OCI-LY7 (cell line): Measurements from ENCODE around the gene ECSIT. TPM values are rescaled to one million over a fixed set of nuclear protein-coding genes. Genes with fewer than 3 reads are reported as not detected.

ENCODE experiments used
- Bru-seq: library from RNA; stranded (reverse); fragments of 400-500 nt; gene quantifications from one replicate; lab custom pipeline; 2021; lab: Mats Ljungman, UMichigan
- BruChase-seq, 2 experiments: library from RNA; stranded (reverse); fragments of 400-500 nt; gene quantifications; one replicate each; lab custom pipeline; 2021; lab: Mats Ljungman, UMichigan
- BruUV-seq: library from RNA; stranded (reverse); fragments of 400-500 nt; replicated peaks from 2 replicates; lab custom pipeline; 2021; lab: Mats Ljungman, UMichigan
- CTCF ChIA-PET: fragments of 300-600 bp; sonication (Branson Sonifier 250); formaldehyde crosslinking; loops from one replicate; lab custom pipeline; 2022; ENCODE audit warnings: antibody characterized with exemption; ENCODE audit not compliant: unreplicated experiment; lab: Charles Lee
- POLR2A ChIA-PET: fragments of 300-600 bp; sonication (Branson Sonifier 250); formaldehyde crosslinking; loops from one replicate; lab custom pipeline; 2022; ENCODE audit warnings: antibody characterized with exemption; lab: Charles Lee
- DNase-seq: peaks from one replicate; pipeline ENCODE4 v3.0.0-alpha.2; 2015; ENCODE audit warnings: low spot score
- H2AFZ ChIP-seq: fragments of 200-600 bp; sonication (generic), shearing (Covaris generic); 2 replicates; pipeline ENCODE4 v1.6.1; 2014; ENCODE audit warnings: mild to moderate bottlenecking, antibody characterized with exemption, low read length, moderate library complexity
- H3K27ac ChIP-seq: fragments of 200-600 bp; sonication (generic); 2 replicates; pipeline ENCODE4 v1.5.1; 2014; ENCODE audit warnings: mixed run types, low read depth, mild to moderate bottlenecking, moderate library complexity, low read length, inconsistent platforms; ENCODE audit not compliant: poor library complexity, severe bottlenecking
- H3K36me3 ChIP-seq: fragments of 200-600 bp; sonication (generic); 2 replicates; pipeline ENCODE4 v1.6.1; 2014; ENCODE audit warnings: mild to moderate bottlenecking, antibody characterized with exemption, low read length, moderate library complexity, mixed read lengths; ENCODE audit not compliant: insufficient read depth
- H3K4me1 ChIP-seq: fragments of 200-600 bp; sonication (generic); 2 replicates; pipeline ENCODE4 v1.5.1; 2014; ENCODE audit warnings: mild to moderate bottlenecking, low read length; ENCODE audit not compliant: insufficient read depth, poor library complexity, severe bottlenecking
- H3K4me2 ChIP-seq: fragments of 200-600 bp; sonication (generic); 2 replicates; pipeline ENCODE4 v1.6.1; 2014; ENCODE audit warnings: mild to moderate bottlenecking, low read length
- H3K4me3 ChIP-seq: fragments of 200-600 bp; sonication (generic); 2 replicates; pipeline ENCODE4 v1.5.1; 2014; ENCODE audit warnings: mild to moderate bottlenecking, low read depth, low read length; ENCODE audit not compliant: poor library complexity, severe bottlenecking
- H3K79me2 ChIP-seq: fragments of 200-600 bp; sonication (generic); 2 replicates; pipeline ENCODE4 v1.6.1; 2016; ENCODE audit warnings: low read depth, mild to moderate bottlenecking, low read length, moderate library complexity, mixed read lengths; ENCODE audit not compliant: insufficient read depth
- H3K9me2 ChIP-seq: fragments of 200-600 bp; sonication (generic); 2 replicates; pipeline ENCODE4 v1.6.1; 2016; ENCODE audit warnings: mild to moderate bottlenecking, low read length, mixed read lengths; ENCODE audit not compliant: insufficient read depth
- H3K9me3 ChIP-seq: fragments of 200-600 bp; sonication (generic); 2 replicates; pipeline ENCODE4 v1.6.1; 2014; ENCODE audit warnings: mild to moderate bottlenecking, mixed run types, low read length, mixed read lengths
- H4K20me1 ChIP-seq: fragments of 200-600 bp; sonication (generic); 2 replicates; pipeline ENCODE4 v1.6.1; 2014; ENCODE audit warnings: mild to moderate bottlenecking, antibody characterized with exemption, low read length, moderate library complexity, mixed read lengths; ENCODE audit not compliant: insufficient read depth
- CTCF ChIP-seq: fragments of 200-600 bp; sonication (generic); conservative IDR thresholded peaks from 2 replicates; pipeline ENCODE4 v1.5.1; 2014; ENCODE audit warnings: mild to moderate bottlenecking, antibody characterized with exemption, low read length, moderate library complexity, mixed read lengths
- EZH2phosphoT487 ChIP-seq: fragments of 200-600 bp; sonication (generic); IDR thresholded peaks from 2 replicates; pipeline ENCODE4 v1.6.1; 2018; ENCODE audit warnings: low read depth, borderline replicate concordance, mild to moderate bottlenecking, mixed run types, antibody characterized with exemption, low read length, moderate library complexity, mixed read lengths
- intact Hi-C: fragments of 100-400 bp; cut with micrococcal nuclease; formaldehyde crosslinking; loops from one replicate; pipeline ENCODE4 v1.10.0; 2022; ENCODE audit not compliant: unreplicated experiment
- long read RNA-seq: library from polyadenylated mRNA; stranded (forward); transcript quantifications from one replicate; pipeline ENCODE4 v2.0.0, GENCODE V29; 2022
- total RNA-seq, 2 experiments: library from RNA; depleted of rRNA in 1 of 2; stranded (reverse); fragments of >200 nt in 1 of 2; shearing (Covaris generic) in 1 of 2; gene quantifications; 2 replicates each; pipeline ENCODE4 v1.2.3, GENCODE V29; 2014 to 2022

Gene ECSIT
- total RNA-seq (2014; rRNA removed; shearing (Covaris generic)) (40.6 and 52.4 TPM in 2 replicates), total RNA-seq (2022) (59.3 and 59.5 TPM in 2 replicates), Bru-seq, nascent RNA (percentile 63 among the genes with signal in this experiment), BruChase-seq, experiment 1, labeled RNA remaining after a 6-hour chase (percentile 69 among the genes with signal in this experiment), BruChase-seq, experiment 2, labeled RNA remaining after a 2-hour chase (percentile 64 among the genes with signal in this experiment)
- long read RNA-seq, transcript ECSIT-202 (8 exons, 1,700 nt), result major isoform, 66 of 101 reads
- long read RNA-seq, partial matches to known transcripts, result 1 of 101 reads
- long read RNA-seq, other reads (novel, unspliced or antisense), result 30 of 101 reads

- intact Hi-C loops, result loop anchor here (1.0 kb wide), 2 partner anchors 23 to 46 kb away; partner anchors contain the start of gene ZNF653
- peak within 1 kb of the TSS; percentile 88 for H3K4me2 ChIP-seq
- peaks cover 14% of the 10 kb centered on the region; the same call in 1 of the 2 replicates for H3K79me2 ChIP-seq
- H2AFZ ChIP-seq, result peak within 1 kb of the TSS; percentile 78
- peak within 1 kb of the TSS; percentile 53 for H3K27ac ChIP-seq
- peaks cover 11% of the 10 kb centered on the region for H3K36me3 ChIP-seq
- peak; percentile 97 for DNase-seq
- TF ChIP-seq EZH2phosphoT487 (no peak), CTCF (no peak)
- peaks cover 12% of the 10 kb centered on the region for H3K4me1 ChIP-seq
- H3K9me2 ChIP-seq, result no peaks in the 10 kb centered on the region
- no peaks in the 10 kb centered on the region for H4K20me1 ChIP-seq
- no peaks in the 10 kb centered on the region for H3K9me3 ChIP-seq
- peak within 1 kb of the TSS; percentile 80 for H3K4me3 ChIP-seq
- ChIA-PET POLR2A (interaction anchor here (0.6 to 1.0 kb wide), 4 partner anchors 35 to 148 kb away, joined by 3 to 4 read pairs (median 3); no protein-coding TSS in a partner anchor), CTCF (interaction anchor here (0.6 to 0.9 kb wide), 2 partner anchors 50 to 269 kb away, joined by 3 to 9 read pairs; no protein-coding TSS in a partner anchor)
- BruUV-seq, result TSS peak; percentile 77
Measured at GRCh38 chr19:11528551-11529341, at the start of gene ECSIT. Gene ECSIT (minus strand): TSS chr19:11529134. CDS start chr19:11519170, 9,964 bp downstream.

- Histone ChIP-seq H3K4me2 (peak within 1 kb of the TSS; percentile 62), H3K4me3 (peak within 1 kb of the TSS; percentile 64), H3K79me2 (no peaks in the 10 kb centered on the region; the same call in 1 of the 2 replicates), H3K36me3 (no peaks in the 10 kb centered on the region), H3K27ac (peak within 1 kb of the TSS; percentile 18), H3K9me2 (no peaks in the 10 kb centered on the region), H3K4me1 (peaks cover 62% of the 10 kb centered on the region), H2AFZ (peak within 1 kb of the TSS; percentile 57; the same call in 1 of the 2 replicates), H3K9me3 (no peaks in the 10 kb centered on the region), H4K20me1 (no peaks in the 10 kb centered on the region)
- ChIA-PET POLR2A (interaction anchor here (0.6 kb wide), 1 partner anchor 616 kb away, joined by 5 read pairs; no protein-coding TSS in a partner anchor), CTCF (interaction anchor here (0.8 kb wide), 1 partner anchor 48 kb away, joined by 9 read pairs; the partner anchor contains the start of gene ECSIT)
- no TSS peak for BruUV-seq
- intact Hi-C loops, result no loop called here
- TF ChIP-seq EZH2phosphoT487, result no peak
- no peak for TF ChIP-seq CTCF
- DNase-seq, result peak; percentile 26
Measured at GRCh38 chr19:11577451-11578257, 48.7 kb upstream of the ECSIT start, which contains the start of gene ACP5. Gene ACP5 (minus strand): TSS chr19:11577645. CDS start chr19:11577317, 328 bp downstream.
